Epithelial cell of proximal tubule (primary cell): ENCODE data around the gene ZWINT. TPM values are rescaled to one million over a fixed set of nuclear protein-coding genes. Genes with fewer than 3 reads are reported as not detected.

Experiments used
- DNase-seq: peaks from one replicate; pipeline ENCODE4 v3.0.0-alpha.2; 2011; ENCODE audit warnings: low read depth
- H3K4me3 ChIP-seq: 2 replicates; pipeline ENCODE4 v1.5.1; 2011; ENCODE audit warnings: low read depth, mild to moderate bottlenecking, low read length
- total RNA-seq: library from RNA; depleted of rRNA; stranded (reverse); fragments of >200 nt; gene quantifications from 2 replicates; pipeline ENCODE4 v1.2.3, GENCODE V29; 2015
- TF ChIP-seq, protein P1 (sequence below): conservative IDR thresholded peaks from 2 replicates; pipeline ENCODE4 v1.5.1; 2012; ENCODE audit warnings: low read depth, mild to moderate bottlenecking, low read length

Gene ZWINT, protein sequence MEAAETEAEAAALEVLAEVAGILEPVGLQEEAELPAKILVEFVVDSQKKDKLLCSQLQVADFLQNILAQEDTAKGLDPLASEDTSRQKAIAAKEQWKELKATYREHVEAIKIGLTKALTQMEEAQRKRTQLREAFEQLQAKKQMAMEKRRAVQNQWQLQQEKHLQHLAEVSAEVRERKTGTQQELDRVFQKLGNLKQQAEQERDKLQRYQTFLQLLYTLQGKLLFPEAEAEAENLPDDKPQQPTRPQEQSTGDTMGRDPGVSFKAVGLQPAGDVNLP
- total RNA-seq = 65.8 and 115 TPM in 2 replicates

DNA sequence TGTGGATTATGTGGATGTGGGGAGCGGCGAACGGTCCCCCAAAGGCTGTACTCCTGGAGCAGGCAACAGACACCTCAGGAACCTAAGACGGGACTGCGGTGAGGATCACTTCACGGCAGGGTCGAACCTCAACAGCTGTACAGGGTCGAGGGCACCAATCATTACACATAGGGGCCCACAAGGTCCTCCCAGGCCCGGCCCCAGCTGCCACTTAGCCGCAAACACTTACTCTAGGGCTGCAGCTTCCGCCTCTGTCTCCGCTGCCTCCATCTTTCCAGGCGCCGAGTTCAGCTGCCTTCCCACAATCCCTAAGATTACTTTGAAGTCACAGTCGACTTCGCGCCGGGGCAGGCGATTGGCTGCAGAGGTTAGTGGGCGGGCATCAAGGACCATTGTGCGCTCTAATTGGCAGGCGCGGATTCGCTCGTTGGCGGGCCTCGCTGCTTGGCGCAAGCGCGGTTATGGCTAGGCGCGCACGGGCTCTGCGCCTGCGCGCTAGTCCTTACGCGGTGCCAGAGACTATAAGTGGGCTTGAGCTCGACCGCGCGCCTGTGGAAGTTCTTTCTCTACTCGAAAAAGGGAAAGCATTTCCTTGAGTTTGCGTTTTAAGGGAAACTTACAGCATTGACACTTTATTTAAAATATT, at the start of gene ZWINT:
TSS of gene ZWINT (minus strand) at position 293 of the 646 bp plus-strand sequence. CDS start at position 270, 23 bp downstream.
- TF ChIP-seq, protein P1, sequence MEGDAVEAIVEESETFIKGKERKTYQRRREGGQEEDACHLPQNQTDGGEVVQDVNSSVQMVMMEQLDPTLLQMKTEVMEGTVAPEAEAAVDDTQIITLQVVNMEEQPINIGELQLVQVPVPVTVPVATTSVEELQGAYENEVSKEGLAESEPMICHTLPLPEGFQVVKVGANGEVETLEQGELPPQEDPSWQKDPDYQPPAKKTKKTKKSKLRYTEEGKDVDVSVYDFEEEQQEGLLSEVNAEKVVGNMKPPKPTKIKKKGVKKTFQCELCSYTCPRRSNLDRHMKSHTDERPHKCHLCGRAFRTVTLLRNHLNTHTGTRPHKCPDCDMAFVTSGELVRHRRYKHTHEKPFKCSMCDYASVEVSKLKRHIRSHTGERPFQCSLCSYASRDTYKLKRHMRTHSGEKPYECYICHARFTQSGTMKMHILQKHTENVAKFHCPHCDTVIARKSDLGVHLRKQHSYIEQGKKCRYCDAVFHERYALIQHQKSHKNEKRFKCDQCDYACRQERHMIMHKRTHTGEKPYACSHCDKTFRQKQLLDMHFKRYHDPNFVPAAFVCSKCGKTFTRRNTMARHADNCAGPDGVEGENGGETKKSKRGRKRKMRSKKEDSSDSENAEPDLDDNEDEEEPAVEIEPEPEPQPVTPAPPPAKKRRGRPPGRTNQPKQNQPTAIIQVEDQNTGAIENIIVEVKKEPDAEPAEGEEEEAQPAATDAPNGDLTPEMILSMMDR = no peak
- DNase-seq = peak; percentile 59
- H3K4me3 ChIP-seq = peak within 1 kb of the TSS; percentile 90

DNA sequence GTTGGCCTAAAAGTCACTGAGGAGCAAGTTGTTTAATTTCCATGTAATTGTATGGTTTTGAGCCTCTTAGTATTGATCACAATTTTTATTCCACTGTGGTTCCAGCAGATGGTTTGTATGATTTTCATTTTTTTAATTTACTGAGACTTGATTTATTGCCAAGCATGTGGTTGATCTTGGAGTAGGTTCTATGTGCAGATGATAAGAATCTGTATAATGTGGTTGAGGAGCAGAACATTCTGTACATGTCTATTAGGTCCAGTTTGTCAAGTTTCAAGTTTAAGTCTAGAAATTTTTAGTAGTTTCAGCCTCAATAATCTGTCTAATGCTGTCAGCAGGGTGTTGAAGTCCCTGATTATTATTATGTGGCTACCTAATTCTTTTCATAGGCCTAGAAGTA, 22.7 kb upstream of the ZWINT start:
- no peak overlapping the region for H3K4me3 ChIP-seq
- TF ChIP-seq, protein P1 = no peak
- DNase-seq = no peak

DNA sequence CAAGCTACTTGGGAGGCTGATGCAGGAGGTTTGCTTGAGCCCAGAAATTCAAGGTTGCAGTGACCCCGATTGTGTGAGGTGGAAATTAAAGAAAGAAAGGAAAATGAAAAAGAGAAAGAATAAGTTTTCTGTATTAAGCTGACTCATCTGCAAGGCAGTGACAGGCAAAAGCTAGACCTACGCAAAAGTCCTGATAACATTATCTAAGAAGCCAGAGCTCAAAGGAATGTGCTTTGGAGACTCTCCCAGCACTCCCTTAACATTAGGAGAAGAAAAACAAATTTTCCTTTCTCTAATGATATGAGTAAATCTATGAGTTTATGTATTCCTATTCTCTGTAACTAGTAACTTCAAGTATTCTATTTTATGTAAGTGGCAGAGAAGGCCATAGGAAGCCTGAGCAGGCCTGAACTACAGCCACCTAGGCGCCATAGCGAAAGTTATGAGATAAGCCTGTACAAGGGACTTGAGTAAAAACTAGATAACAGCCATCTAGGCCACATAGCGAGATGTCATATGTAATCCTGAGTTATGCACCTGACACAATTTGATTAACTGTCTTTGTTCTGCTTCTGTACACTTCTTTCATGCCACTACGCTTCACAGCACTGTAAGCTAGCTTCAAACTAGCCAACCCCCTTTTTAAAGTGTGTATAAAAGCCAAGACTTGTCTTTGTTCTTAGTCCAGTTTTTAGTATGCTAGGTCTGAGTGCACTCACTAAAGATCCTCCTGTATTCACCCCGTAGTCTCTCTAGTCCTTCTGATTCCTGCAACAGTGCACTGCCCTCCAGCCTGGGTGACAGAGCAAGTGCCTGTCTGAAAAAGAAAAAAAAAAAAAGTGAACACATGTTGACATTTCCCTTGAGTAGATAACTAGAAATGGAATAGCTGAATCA, 9.4 kb upstream of the ZWINT start:
- no peak overlapping the region for H3K4me3 ChIP-seq
- DNase-seq = peak; percentile 1
- TF ChIP-seq, protein P1 = no peak

DNA sequence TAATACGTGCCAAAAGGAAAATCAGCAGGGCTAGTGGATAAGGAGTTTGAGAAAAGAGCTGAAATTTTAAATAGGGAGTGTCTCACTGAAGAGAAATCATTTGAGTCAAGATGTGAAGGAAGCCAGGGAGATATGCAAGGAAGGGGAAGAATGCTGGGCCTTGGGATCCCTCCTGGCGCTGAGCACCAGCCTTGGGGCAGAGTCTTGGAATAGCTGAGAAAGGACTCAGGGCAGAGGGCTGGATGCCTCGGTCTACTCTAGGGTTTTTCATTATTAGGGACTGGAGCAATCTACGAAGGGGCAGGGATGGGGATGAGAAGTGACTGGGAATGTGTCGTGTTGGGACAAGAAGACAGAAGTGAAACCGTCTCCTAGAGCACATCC, 484 bp downstream of the ZWINT start:
- H3K4me3 ChIP-seq = peak overlapping the region; percentile 90
- TF ChIP-seq, protein P1 = no peak
- no peak for DNase-seq

DNA sequence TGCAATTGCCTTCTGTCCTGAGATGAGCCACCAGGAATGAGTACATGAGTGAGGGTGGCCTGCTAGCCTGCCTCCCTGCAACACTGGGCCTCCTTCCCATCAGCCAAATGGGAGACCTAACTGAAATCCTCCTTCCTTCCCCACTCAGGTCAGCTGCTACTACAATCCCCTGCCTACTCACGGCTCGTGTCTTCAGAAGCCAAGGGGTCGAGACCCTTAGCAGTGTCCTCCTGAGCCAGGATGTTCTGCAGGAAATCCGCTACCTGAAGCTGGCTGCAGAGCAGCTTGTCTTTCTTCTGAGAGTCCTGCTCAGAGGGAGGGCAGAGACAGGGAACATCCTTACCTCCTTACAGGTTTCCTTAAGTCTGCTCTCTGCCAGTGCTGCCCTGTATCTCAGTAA, 1.2 kb downstream of the ZWINT start:
- H3K4me3 ChIP-seq = peak overlapping the region; percentile 90
- TF ChIP-seq, protein P1 = no peak
- no peak for DNase-seq

GRCh38 chr10:56357018-56357417, 4.0 kb downstream of the ZWINT start:
- DNase-seq = no peak
- no peak overlapping the region for H3K4me3 ChIP-seq

More at GRCh38 chr10:56357018-56357417, 4.0 kb downstream of the ZWINT start:
- TF ChIP-seq, protein P1 = no peak
